OCI-LY7 (cell line): Measurements from ENCODE around the gene CDH12. TPM values are rescaled to one million over a fixed set of nuclear protein-coding genes. Genes with fewer than 3 reads are reported as not detected.

Experiments used
- BruUV-seq: library from RNA; stranded (reverse); fragments of 400-500 nt; replicated peaks from 2 replicates; lab custom pipeline; 2021; lab: Mats Ljungman, UMichigan
- CTCF ChIA-PET: fragments of 300-600 bp; sonication (Branson Sonifier 250); formaldehyde crosslinking; loops from one replicate; lab custom pipeline; 2022; ENCODE audit warnings: antibody characterized with exemption; ENCODE audit not compliant: unreplicated experiment; lab: Charles Lee
- POLR2A ChIA-PET: fragments of 300-600 bp; sonication (Branson Sonifier 250); formaldehyde crosslinking; loops from one replicate; lab custom pipeline; 2022; ENCODE audit warnings: antibody characterized with exemption; lab: Charles Lee
- DNase-seq: peaks from one replicate; pipeline ENCODE4 v3.0.0-alpha.2; 2015; ENCODE audit warnings: low spot score
- H2AFZ ChIP-seq: fragments of 200-600 bp; sonication (generic), shearing (Covaris generic); 2 replicates; pipeline ENCODE4 v1.6.1; 2014; ENCODE audit warnings: mild to moderate bottlenecking, antibody characterized with exemption, low read length, moderate library complexity
- H3K27ac ChIP-seq: fragments of 200-600 bp; sonication (generic); 2 replicates; pipeline ENCODE4 v1.5.1; 2014; ENCODE audit warnings: mixed run types, low read depth, mild to moderate bottlenecking, moderate library complexity, low read length, inconsistent platforms; ENCODE audit not compliant: poor library complexity, severe bottlenecking
- H3K36me3 ChIP-seq: fragments of 200-600 bp; sonication (generic); 2 replicates; pipeline ENCODE4 v1.6.1; 2014; ENCODE audit warnings: mild to moderate bottlenecking, antibody characterized with exemption, low read length, moderate library complexity, mixed read lengths; ENCODE audit not compliant: insufficient read depth
- H3K4me1 ChIP-seq: fragments of 200-600 bp; sonication (generic); 2 replicates; pipeline ENCODE4 v1.5.1; 2014; ENCODE audit warnings: mild to moderate bottlenecking, low read length; ENCODE audit not compliant: insufficient read depth, poor library complexity, severe bottlenecking
- H3K4me2 ChIP-seq: fragments of 200-600 bp; sonication (generic); 2 replicates; pipeline ENCODE4 v1.6.1; 2014; ENCODE audit warnings: mild to moderate bottlenecking, low read length
- H3K4me3 ChIP-seq: fragments of 200-600 bp; sonication (generic); 2 replicates; pipeline ENCODE4 v1.5.1; 2014; ENCODE audit warnings: mild to moderate bottlenecking, low read depth, low read length; ENCODE audit not compliant: poor library complexity, severe bottlenecking
- H3K79me2 ChIP-seq: fragments of 200-600 bp; sonication (generic); 2 replicates; pipeline ENCODE4 v1.6.1; 2016; ENCODE audit warnings: low read depth, mild to moderate bottlenecking, low read length, moderate library complexity, mixed read lengths; ENCODE audit not compliant: insufficient read depth
- H3K9me2 ChIP-seq: fragments of 200-600 bp; sonication (generic); 2 replicates; pipeline ENCODE4 v1.6.1; 2016; ENCODE audit warnings: mild to moderate bottlenecking, low read length, mixed read lengths; ENCODE audit not compliant: insufficient read depth
- H3K9me3 ChIP-seq: fragments of 200-600 bp; sonication (generic); 2 replicates; pipeline ENCODE4 v1.6.1; 2014; ENCODE audit warnings: mild to moderate bottlenecking, mixed run types, low read length, mixed read lengths
- H4K20me1 ChIP-seq: fragments of 200-600 bp; sonication (generic); 2 replicates; pipeline ENCODE4 v1.6.1; 2014; ENCODE audit warnings: mild to moderate bottlenecking, antibody characterized with exemption, low read length, moderate library complexity, mixed read lengths; ENCODE audit not compliant: insufficient read depth
- CTCF ChIP-seq: fragments of 200-600 bp; sonication (generic); conservative IDR thresholded peaks from 2 replicates; pipeline ENCODE4 v1.5.1; 2014; ENCODE audit warnings: mild to moderate bottlenecking, antibody characterized with exemption, low read length, moderate library complexity, mixed read lengths
- EZH2phosphoT487 ChIP-seq: fragments of 200-600 bp; sonication (generic); IDR thresholded peaks from 2 replicates; pipeline ENCODE4 v1.6.1; 2018; ENCODE audit warnings: low read depth, borderline replicate concordance, mild to moderate bottlenecking, mixed run types, antibody characterized with exemption, low read length, moderate library complexity, mixed read lengths
- intact Hi-C: fragments of 100-400 bp; cut with micrococcal nuclease; formaldehyde crosslinking; loops from one replicate; pipeline ENCODE4 v1.10.0; 2022; ENCODE audit not compliant: unreplicated experiment
- total RNA-seq, 2 experiments: library from RNA; depleted of rRNA in 1 of 2; stranded (reverse); fragments of >200 nt in 1 of 2; shearing (Covaris generic) in 1 of 2; gene quantifications; 2 replicates each; pipeline ENCODE4 v1.2.3, GENCODE V29; 2014 to 2022

CDH12 gene
- total RNA-seq, 2 experiments from 2014 or later = not detected

GRCh38 chr5:22351178-22351577 is 502.0 kb downstream of the CDH12 start:
- Histone ChIP-seq H3K9me3 (no peaks in the 10 kb centered on the region), H2AFZ (no peak overlapping the region), H3K4me1 (no peaks in the 10 kb centered on the region)

GRCh38 chr5:22348027-22348426 is 505.1 kb downstream of the CDH12 start:
- H3K4me3 ChIP-seq = no peak overlapping the region
- H4K20me1 ChIP-seq = no peaks in the 10 kb centered on the region
- no peaks in the 10 kb centered on the region for H3K9me3 ChIP-seq
- no peak for DNase-seq
- TF ChIP-seq EZH2phosphoT487 (no peak), CTCF (no peak)
- H3K36me3 ChIP-seq = no peaks in the 10 kb centered on the region
- BruUV-seq = no TSS peak
- no peak overlapping the region for H3K4me2 ChIP-seq
- no peak overlapping the region for H3K27ac ChIP-seq
- ChIA-PET POLR2A (interaction anchor here (0.6 kb wide), 1 partner anchor 761 kb away, joined by 3 read pairs; no protein-coding TSS in a partner anchor), CTCF (no interaction called here)
- no peak overlapping the region for H2AFZ ChIP-seq
- intact Hi-C loops = no loop called here
- no peaks in the 10 kb centered on the region for H3K79me2 ChIP-seq
- no peaks in the 10 kb centered on the region for H3K9me2 ChIP-seq
- H3K4me1 ChIP-seq = no peaks in the 10 kb centered on the region

More at GRCh38 chr5:22351178-22351577, 502.0 kb downstream of the CDH12 start:
- H3K4me2 ChIP-seq = no peak overlapping the region
- no peak overlapping the region for H3K27ac ChIP-seq
- TF ChIP-seq EZH2phosphoT487 (no peak), CTCF (no peak)
- no peak overlapping the region for H3K4me3 ChIP-seq
- H3K79me2 ChIP-seq = no peaks in the 10 kb centered on the region
- ChIA-PET POLR2A (no interaction called here), CTCF (no interaction called here)
- intact Hi-C loops = no loop called here
- no peak for DNase-seq
- no TSS peak for BruUV-seq
- H3K9me2 ChIP-seq = no peaks in the 10 kb centered on the region
- H3K36me3 ChIP-seq = no peaks in the 10 kb centered on the region
- no peaks in the 10 kb centered on the region for H4K20me1 ChIP-seq

- BruUV-seq = no TSS peak
- Histone ChIP-seq H3K36me3 (no peaks in the 10 kb centered on the region), H3K9me3 (no peaks in the 10 kb centered on the region), H2AFZ (no peak overlapping the region), H3K4me2 (no peak overlapping the region), H3K9me2 (no peaks in the 10 kb centered on the region), H3K4me3 (no peak overlapping the region), H3K27ac (no peak overlapping the region), H3K4me1 (no peaks in the 10 kb centered on the region), H4K20me1 (no peaks in the 10 kb centered on the region), H3K79me2 (no peaks in the 10 kb centered on the region)
- TF ChIP-seq CTCF (no peak), EZH2phosphoT487 (no peak)
- no peak for DNase-seq
- POLR2A ChIA-PET = no interaction called here
- intact Hi-C loops = no loop called here
- CTCF ChIA-PET = no interaction called here
Observed at GRCh38 chr5:22344000-22344399, 509.1 kb downstream of the CDH12 start.
